Body of pancreas (tissue), 4 donors: ENCODE data around the gene IFFO2. TPM values are rescaled to one million over a fixed set of nuclear protein-coding genes. Genes with fewer than 3 reads are reported as not detected.

Experiments used
- ATAC-seq: fragments of 150-250 bp; one replicate; pipeline ENCODE4 v1.9.1; 2016
- DNase-seq, 4 donors: peaks; one replicate each; pipeline ENCODE4 v3.0.0-alpha.2; 2019
- H3K27ac ChIP-seq, 4 donors: fragments of 200-600 bp; sonication (generic); 1 replicate in 3 of 4; 2 replicates in 1 of 4; pipeline versions ENCODE4 v1.5.1 to v1.6.1; 2016 to 2019; ENCODE audit warnings: mild to moderate bottlenecking in 1 of 4, mixed read lengths in 1 of 4, moderate library complexity in 1 of 4
- H3K27me3 ChIP-seq, 2 donors: fragments of 200-600 bp; sonication (generic); one replicate each; pipeline ENCODE4 v1.6.0; 2016; ENCODE audit warnings: mild to moderate bottlenecking in 1 of 2
- H3K36me3 ChIP-seq, 2 donors: fragments of 200-600 bp; sonication (generic); replicated peaks in 1 of 2; 2 replicates each; pipeline ENCODE4 v1.5.1; 2016; ENCODE audit warnings: low read depth in 2 of 2; ENCODE audit not compliant: insufficient read depth in 1 of 2
- H3K4me1 ChIP-seq: fragments of 200-600 bp; sonication (generic); one replicate; pipeline ENCODE4 v1.6.0; 2016
- H3K4me3 ChIP-seq, 2 donors: fragments of 200-600 bp; sonication (generic); 1 replicate in 1 of 2; 2 replicates in 1 of 2; pipeline ENCODE4 v1.5.1; 2016 to 2019
- H3K9me3 ChIP-seq, 3 donors: fragments of 200-600 bp; sonication (generic); 1 replicate in 2 of 3; 2 replicates in 1 of 3; pipeline ENCODE4 v1.5.1; 2016
- CTCF ChIP-seq, 7 experiments: fragments of 450-650 bp in 4 of 7; fragments of 200-600 bp in 3 of 7; sonication (generic) in 3 of 7; IDR thresholded peaks; one replicate each; pipeline ENCODE4 v1.5.1; 2016 to 2019; ENCODE audit warnings: antibody characterized with exemption in 7 of 7
- POLR2A ChIP-seq, 3 donors: fragments of 450-650 bp; IDR thresholded peaks; one replicate each; pipeline ENCODE4 v1.6.1; 2016; ENCODE audit warnings: antibody characterized with exemption in 3 of 3, mild to moderate bottlenecking in 2 of 3
- WGBS, 2 donors: methylation state at CpG; one replicate each; pipeline ENCODE4 v1.1.5; 2017; 5-methylcytosine and 5-hydroxymethylcytosine counted together
- intact Hi-C: fragments of 100-400 bp; cut with DNase I; formaldehyde crosslinking; loops from one replicate; pipeline ENCODE4 v1.15.1; 2023
- total RNA-seq, 2 donors: library from RNA; depleted of rRNA; stranded (reverse); fragments of >200 nt; gene quantifications; one replicate each; pipeline ENCODE4 v1.1.0, GENCODE V29; 2016

IFFO2 gene
- total RNA-seq, 2 donors from 2014 or later, result 23.1 to 219 TPM

GRCh38 chr1:18941221-18942141 lies 15.0 kb downstream of the IFFO2 start:
- ATAC-seq (peak; percentile 76), DNase-seq (peak; percentile 56 to 78 (median 62))
- WGBS, 2 donors, result 51 to 52% methylated on average over 14 to 16 of the region's 18 CpGs
- TF ChIP-seq POLR2A (IDR thresholded peaks at IDR 0.05) (peak in 2 of 3 donors; percentile 24 to 27), CTCF (IDR thresholded peaks at IDR 0.05) (no peak)
- peak overlapping the region; percentile 45 to 71 (median 66) for H3K27ac ChIP-seq
- H3K36me3 ChIP-seq, result no peaks in the 10 kb centered on the region
- peaks cover 90% of the 10 kb centered on the region for H3K4me1 ChIP-seq
- H3K27me3 ChIP-seq, result no peaks in the 10 kb centered on the region
- intact Hi-C loops, result no loop called here
- H3K9me3 ChIP-seq, result no peaks in the 10 kb centered on the region
- H3K4me3 ChIP-seq, result no peak overlapping the region

DNA sequence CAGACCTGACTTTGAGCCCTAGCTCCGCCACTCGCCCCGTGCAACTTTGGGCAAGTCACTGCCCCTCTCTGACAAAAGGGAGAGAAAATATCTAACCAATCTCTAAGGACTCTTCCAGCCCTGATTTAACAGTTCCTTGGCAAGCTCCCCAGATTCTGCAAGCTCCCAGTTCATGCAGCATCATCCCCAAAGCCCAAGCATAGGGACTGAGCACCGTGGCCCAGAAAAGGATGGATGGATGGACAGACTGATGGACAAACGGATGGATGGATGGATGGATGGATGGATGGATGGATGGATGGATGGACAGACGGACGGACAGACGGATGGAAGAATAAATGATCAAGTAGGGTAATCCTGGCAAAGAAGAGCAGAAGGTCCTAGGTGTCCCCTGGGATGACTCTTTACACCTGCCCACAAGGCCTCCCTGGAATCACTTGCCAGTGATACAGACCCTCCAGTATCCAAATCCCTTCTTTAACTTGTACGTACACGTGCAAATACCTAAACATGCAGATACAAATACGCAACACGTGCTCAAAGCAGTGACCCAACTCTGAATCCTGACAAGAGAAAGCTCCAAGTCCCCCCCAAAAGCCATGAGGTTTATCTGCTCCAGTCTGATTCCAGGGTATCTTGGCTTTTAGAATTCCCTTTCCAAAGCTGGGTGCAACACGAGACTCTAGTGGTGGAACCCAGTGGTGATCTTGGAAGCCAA lies 16.0 kb downstream of the IFFO2 start:
- H3K36me3 ChIP-seq, result no peaks in the 10 kb centered on the region
- DNase-seq, result no peak
- no peak for TF ChIP-seq CTCF (IDR thresholded peaks at IDR 0.05)
- no peak for TF ChIP-seq POLR2A (IDR thresholded peaks at IDR 0.05)
- H3K27me3 ChIP-seq, result no peaks in the 10 kb centered on the region
- H3K27ac ChIP-seq, result peak overlapping the region; percentile 23 to 71 (median 66)
- ATAC-seq, result no peak
- no peaks in the 10 kb centered on the region for H3K9me3 ChIP-seq
- intact Hi-C loops, result no loop called here
- peaks cover 86% of the 10 kb centered on the region for H3K4me1 ChIP-seq
- 76 to 78% methylated on average over 13 of the region's 13 CpGs for WGBS, 2 donors
- H3K4me3 ChIP-seq, result no peak overlapping the region

DNA sequence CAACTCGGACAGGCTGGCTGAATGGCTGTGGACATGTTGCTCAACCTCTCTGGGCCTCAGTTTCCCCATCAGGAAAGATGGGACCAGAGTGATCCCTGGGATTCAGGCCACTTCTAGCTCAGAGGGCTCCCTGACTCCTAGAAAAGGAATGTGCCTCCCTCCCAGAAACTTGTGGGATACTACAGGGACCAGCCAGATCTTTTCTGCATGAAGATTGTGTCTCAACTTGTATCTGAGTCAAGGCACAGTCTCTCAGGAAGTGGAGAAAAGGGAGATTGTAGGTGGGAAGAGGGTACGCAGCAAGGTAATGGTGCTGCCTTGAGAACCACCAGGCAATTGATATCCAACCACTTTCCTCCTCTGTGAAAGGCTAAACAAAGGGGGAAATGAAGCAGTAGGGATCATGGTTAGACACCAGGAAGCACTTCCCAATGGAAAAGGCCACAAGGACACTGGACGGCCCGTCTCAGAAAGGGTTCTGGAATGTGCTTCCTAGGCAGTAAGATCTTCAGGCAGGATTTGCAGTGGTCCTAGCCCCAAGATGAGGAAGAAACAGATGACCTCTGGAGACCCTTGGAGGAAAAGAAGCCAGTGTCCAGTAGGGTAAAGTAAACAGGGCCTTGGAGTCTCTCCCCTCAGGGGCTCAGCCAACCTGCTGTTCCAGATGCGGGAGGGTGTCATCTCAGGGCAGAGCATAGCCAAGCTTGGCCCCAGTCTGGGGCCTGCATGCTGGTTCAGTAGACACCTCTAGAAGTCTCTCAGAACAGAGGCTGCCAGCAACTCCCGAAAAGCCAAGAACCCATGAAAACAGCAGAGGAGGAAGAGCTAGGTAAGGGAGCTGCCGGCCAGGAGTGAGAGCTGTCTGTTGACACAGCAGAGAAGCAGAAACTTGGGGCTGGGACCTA lies 16.8 kb downstream of the IFFO2 start:
- ATAC-seq (no peak), DNase-seq (no peak)
- H3K4me1 ChIP-seq, result peaks cover 78% of the 10 kb centered on the region
- TF ChIP-seq CTCF (IDR thresholded peaks at IDR 0.05), result no peak
- no peak for TF ChIP-seq POLR2A (IDR thresholded peaks at IDR 0.05)
- H3K36me3 ChIP-seq, result no peaks in the 10 kb centered on the region
- no peaks in the 10 kb centered on the region for H3K27me3 ChIP-seq
- H3K4me3 ChIP-seq, result no peak overlapping the region
- peak overlapping the region in 3 of 4 donors; percentile 63 to 71 (median 70) for H3K27ac ChIP-seq
- intact Hi-C loops, result no loop called here
- no peaks in the 10 kb centered on the region for H3K9me3 ChIP-seq
- WGBS, 2 donors, result 52 to 70% methylated on average over 6 to 7 of the region's 7 CpGs

DNA sequence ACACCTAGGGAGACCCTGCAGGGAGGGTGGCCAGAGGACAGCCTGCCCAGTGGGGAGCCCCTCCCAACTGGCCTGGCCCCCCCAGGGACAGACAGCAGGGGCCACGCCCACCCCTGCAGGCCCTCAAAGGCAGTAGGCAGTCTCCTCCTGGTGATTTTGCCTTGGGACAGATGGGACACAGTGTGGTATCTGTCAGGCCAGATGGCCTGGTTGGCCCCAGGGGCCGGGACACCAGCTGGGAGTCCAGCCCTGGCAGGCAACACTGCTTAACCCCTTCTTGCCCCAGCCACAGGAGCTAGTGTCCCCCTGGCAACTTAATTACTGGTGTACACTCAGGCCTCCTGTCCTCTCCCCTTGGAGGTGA lies 17.8 kb downstream of the IFFO2 start:
- H3K4me1 ChIP-seq, result peaks cover 74% of the 10 kb centered on the region
- intact Hi-C loops, result no loop called here
- no peaks in the 10 kb centered on the region for H3K9me3 ChIP-seq
- peak overlapping the region in 3 of 4 donors; percentile 63 to 71 (median 70) for H3K27ac ChIP-seq
- no peak overlapping the region for H3K4me3 ChIP-seq
- WGBS, 2 donors, result 29% methylated on average over 2 of the region's 2 CpGs; no CpG with 5 or more reads in 1 of the 2 donors
- no peaks in the 10 kb centered on the region for H3K36me3 ChIP-seq
- no peaks in the 10 kb centered on the region for H3K27me3 ChIP-seq
- TF ChIP-seq POLR2A (IDR thresholded peaks at IDR 0.05), result no peak
- DNase-seq, result no peak
- no peak for ATAC-seq
